OCI-M2 (cell line): ENCODE results near the gene PRKAB1.
"Not testable (repeated sequence)": the region's sequence is repeated elsewhere in the genome, so short reads cannot be mapped to it uniquely, and the experiment has no call there.

Experiments
- DNase-seq: peaks from one replicate; lab custom pipeline; 2025; ENCODE audit not compliant: unreplicated experiment; lab: John Stamatoyannopoulos, UW

PRKAB1 gene

GRCh38 chr12:119667577-119668323, at the start of gene PRKAB1:
Gene PRKAB1 (plus strand): TSS chr12:119668133. CDS start chr12:119668245, 112 bp downstream.
- peak; percentile 52 for DNase-seq

GRCh38 chr12:119618328-119618896, 49.5 kb upstream of the PRKAB1 start:
- not testable (repeated sequence) for DNase-seq

GRCh38 chr12:119620490-119620889, 47.4 kb upstream of the PRKAB1 start:
- no peak for DNase-seq

- DNase-seq, result no peak
Observed at GRCh38 chr12:119621878-119622277, 46.1 kb upstream of the PRKAB1 start.

GRCh38 chr12:119624966-119625365, 43.0 kb upstream of the PRKAB1 start:
- DNase-seq, result no peak

GRCh38 chr12:119627019-119627643, 40.8 kb upstream of the PRKAB1 start:
- no peak for DNase-seq

GRCh38 chr12:119627686-119628085, 40.2 kb upstream of the PRKAB1 start:
- DNase-seq, result no peak

- DNase-seq, result no peak
Observed at GRCh38 chr12:119630223-119630780, 37.6 kb upstream of the PRKAB1 start.

- DNase-seq, result no peak
Observed at GRCh38 chr12:119630962-119631550, 36.9 kb upstream of the PRKAB1 start.

GRCh38 chr12:119631930-119632678, 35.8 kb upstream of the PRKAB1 start:
- no peak for DNase-seq

GRCh38 chr12:119634743-119635142, 33.2 kb upstream of the PRKAB1 start:
- no peak for DNase-seq

GRCh38 chr12:119642986-119643385, 24.9 kb upstream of the PRKAB1 start:
- DNase-seq, result no peak

- no peak for DNase-seq
Observed at GRCh38 chr12:119644930-119645329, 23.0 kb upstream of the PRKAB1 start.

- no peak for DNase-seq
Observed at GRCh38 chr12:119645535-119646059, 22.3 kb upstream of the PRKAB1 start.

GRCh38 chr12:119649202-119649808, 18.6 kb upstream of the PRKAB1 start:
- DNase-seq, result no peak

- no peak for DNase-seq
Observed at GRCh38 chr12:119652665-119653064, 15.3 kb upstream of the PRKAB1 start.

- DNase-seq, result not testable (repeated sequence)
Observed at GRCh38 chr12:119657001-119657400, 10.9 kb upstream of the PRKAB1 start.

- DNase-seq, result not testable (repeated sequence)
Observed at GRCh38 chr12:119658166-119658565, 9.8 kb upstream of the PRKAB1 start.

GRCh38 chr12:119659289-119659897, 8.5 kb upstream of the PRKAB1 start:
- no peak for DNase-seq

- DNase-seq, result no peak
Observed at GRCh38 chr12:119660076-119660475, 7.9 kb upstream of the PRKAB1 start.
